ENCODE results near the gene PRDX1. TPM values are rescaled to one million over a fixed set of nuclear protein-coding genes. Genes with fewer than 3 reads are reported as not detected.

Gene PRDX1
- total and polyA plus RNA-seq, 2 of the 13 experiments (the other 11 are each of a cell fraction or from before 2014, with no cell fraction given): 761 to 1,898 TPM

DNA sequence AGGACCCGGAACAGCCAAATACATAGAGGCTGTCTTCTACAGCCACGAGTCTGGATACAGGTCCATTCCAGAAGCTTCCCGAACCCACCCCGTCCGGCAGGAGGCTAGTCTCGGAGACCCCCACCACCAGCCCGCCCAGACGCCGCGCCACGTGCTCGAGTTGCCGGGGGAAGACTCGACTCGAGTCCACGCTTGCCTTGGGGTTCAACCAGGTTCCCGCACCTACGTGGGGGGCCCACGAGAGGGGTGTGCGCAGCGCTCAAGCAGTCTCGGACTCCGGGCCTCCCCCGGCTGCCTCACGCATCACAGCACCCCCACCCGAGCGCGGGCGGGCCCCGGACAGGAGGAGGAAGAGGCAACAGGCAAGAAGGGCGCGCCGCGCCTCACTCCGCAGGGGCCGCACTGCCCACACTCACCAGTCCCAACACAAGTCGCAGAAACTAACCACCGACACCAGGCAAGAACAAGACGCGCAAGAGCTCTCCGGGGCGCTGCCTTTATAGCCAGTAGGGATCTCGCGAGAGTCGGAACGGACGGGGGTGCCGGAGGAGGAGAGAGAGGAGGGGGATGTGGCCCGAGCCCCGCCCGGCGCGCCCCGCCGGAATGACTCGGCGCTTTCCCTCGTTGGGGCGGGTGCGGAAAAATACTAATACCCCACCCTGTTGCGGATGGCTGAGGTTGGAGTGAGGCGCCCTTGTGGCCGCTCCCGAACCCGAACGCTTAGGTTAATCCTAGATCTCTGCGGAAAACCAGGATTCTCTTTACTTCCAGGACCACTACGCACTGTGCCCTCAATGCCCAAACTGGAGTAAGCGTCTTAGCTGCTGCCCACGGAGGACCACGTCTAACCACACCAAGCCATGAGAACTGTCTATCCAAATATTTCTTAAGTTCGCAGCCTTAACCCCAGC is at the start of gene PRDX1 (continued):
- TF ChIP-seq, protein P1, sequence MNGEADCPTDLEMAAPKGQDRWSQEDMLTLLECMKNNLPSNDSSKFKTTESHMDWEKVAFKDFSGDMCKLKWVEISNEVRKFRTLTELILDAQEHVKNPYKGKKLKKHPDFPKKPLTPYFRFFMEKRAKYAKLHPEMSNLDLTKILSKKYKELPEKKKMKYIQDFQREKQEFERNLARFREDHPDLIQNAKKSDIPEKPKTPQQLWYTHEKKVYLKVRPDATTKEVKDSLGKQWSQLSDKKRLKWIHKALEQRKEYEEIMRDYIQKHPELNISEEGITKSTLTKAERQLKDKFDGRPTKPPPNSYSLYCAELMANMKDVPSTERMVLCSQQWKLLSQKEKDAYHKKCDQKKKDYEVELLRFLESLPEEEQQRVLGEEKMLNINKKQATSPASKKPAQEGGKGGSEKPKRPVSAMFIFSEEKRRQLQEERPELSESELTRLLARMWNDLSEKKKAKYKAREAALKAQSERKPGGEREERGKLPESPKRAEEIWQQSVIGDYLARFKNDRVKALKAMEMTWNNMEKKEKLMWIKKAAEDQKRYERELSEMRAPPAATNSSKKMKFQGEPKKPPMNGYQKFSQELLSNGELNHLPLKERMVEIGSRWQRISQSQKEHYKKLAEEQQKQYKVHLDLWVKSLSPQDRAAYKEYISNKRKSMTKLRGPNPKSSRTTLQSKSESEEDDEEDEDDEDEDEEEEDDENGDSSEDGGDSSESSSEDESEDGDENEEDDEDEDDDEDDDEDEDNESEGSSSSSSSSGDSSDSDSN (CRISPR knock-in tag; IDR thresholded peaks at IDR 0.05): peak; percentile 87
- TF ChIP-seq ZMYM4 (CRISPR knock-in tag; IDR thresholded peaks at IDR 0.05) (peak; percentile 99), SUZ12 (IDR thresholded peaks at IDR 0.05; ENCODE audit: low read depth, low read length) (no peak), SOX13 (IDR thresholded peaks at IDR 0.05) (peak; percentile 70; the same call in 1 of the 2 replicates), SOX13 (CRISPR knock-in tag; conservative IDR thresholded peaks at IDR 0.05 in 1 of 2, IDR thresholded peaks at IDR 0.05 in 1 of 2) (peak in 1 of 2 experiments; percentile 65; a peak in 2 of 4 replicates), NR2F6 (IDR thresholded peaks at IDR 0.05) (no peak), NR2F6 (CRISPR knock-in tag; IDR thresholded peaks at IDR 0.05) (peak; percentile 71; the same call in 1 of the 2 replicates), MAZ (IDR thresholded peaks at IDR 0.05; ENCODE audit: borderline replicate concordance, low read depth, low read length) (peak; percentile 100), MAZ (CRISPR knock-in tag; IDR thresholded peaks at IDR 0.05; ENCODE audit: low read depth) (peak; percentile 97), ZNF747 (CRISPR knock-in tag; IDR thresholded peaks at IDR 0.05; ENCODE audit: borderline replicate concordance) (peak; percentile 51; the same call in 1 of the 2 replicates), CBX5 (CRISPR knock-in tag; IDR thresholded peaks at IDR 0.05; ENCODE audit: borderline replicate concordance) (peak; percentile 84), ZNF354B (CRISPR knock-in tag; IDR thresholded peaks at IDR 0.05) (0 out of 2 replicates have a peak, but pooled peaks have one; percentile 54), POGZ (CRISPR knock-in tag; IDR thresholded peaks at IDR 0.05) (peak; percentile 99), CAMTA2 (CRISPR knock-in tag; IDR thresholded peaks at IDR 0.05; ENCODE audit: borderline replicate concordance) (peak; percentile 80), ZBTB3 (CRISPR knock-in tag; IDR thresholded peaks at IDR 0.05; ENCODE audit: borderline replicate concordance, low read depth) (peak; percentile 89; the same call in 1 of the 2 replicates)
- TF ChIP-seq, protein P2, sequence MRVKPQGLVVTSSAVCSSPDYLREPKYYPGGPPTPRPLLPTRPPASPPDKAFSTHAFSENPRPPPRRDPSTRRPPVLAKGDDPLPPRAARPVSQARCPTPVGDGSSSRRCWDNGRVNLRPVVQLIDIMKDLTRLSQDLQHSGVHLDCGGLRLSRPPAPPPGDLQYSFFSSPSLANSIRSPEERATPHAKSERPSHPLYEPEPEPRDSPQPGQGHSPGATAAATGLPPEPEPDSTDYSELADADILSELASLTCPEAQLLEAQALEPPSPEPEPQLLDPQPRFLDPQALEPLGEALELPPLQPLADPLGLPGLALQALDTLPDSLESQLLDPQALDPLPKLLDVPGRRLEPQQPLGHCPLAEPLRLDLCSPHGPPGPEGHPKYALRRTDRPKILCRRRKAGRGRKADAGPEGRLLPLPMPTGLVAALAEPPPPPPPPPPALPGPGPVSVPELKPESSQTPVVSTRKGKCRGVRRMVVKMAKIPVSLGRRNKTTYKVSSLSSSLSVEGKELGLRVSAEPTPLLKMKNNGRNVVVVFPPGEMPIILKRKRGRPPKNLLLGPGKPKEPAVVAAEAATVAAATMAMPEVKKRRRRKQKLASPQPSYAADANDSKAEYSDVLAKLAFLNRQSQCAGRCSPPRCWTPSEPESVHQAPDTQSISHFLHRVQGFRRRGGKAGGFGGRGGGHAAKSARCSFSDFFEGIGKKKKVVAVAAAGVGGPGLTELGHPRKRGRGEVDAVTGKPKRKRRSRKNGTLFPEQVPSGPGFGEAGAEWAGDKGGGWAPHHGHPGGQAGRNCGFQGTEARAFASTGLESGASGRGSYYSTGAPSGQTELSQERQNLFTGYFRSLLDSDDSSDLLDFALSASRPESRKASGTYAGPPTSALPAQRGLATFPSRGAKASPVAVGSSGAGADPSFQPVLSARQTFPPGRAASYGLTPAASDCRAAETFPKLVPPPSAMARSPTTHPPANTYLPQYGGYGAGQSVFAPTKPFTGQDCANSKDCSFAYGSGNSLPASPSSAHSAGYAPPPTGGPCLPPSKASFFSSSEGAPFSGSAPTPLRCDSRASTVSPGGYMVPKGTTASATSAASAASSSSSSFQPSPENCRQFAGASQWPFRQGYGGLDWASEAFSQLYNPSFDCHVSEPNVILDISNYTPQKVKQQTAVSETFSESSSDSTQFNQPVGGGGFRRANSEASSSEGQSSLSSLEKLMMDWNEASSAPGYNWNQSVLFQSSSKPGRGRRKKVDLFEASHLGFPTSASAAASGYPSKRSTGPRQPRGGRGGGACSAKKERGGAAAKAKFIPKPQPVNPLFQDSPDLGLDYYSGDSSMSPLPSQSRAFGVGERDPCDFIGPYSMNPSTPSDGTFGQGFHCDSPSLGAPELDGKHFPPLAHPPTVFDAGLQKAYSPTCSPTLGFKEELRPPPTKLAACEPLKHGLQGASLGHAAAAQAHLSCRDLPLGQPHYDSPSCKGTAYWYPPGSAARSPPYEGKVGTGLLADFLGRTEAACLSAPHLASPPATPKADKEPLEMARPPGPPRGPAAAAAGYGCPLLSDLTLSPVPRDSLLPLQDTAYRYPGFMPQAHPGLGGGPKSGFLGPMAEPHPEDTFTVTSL (CRISPR knock-in tag; IDR thresholded peaks at IDR 0.05; ENCODE audit: borderline replicate concordance): no peak; the same call in 1 of the 2 replicates
- TF ChIP-seq, protein P3, sequence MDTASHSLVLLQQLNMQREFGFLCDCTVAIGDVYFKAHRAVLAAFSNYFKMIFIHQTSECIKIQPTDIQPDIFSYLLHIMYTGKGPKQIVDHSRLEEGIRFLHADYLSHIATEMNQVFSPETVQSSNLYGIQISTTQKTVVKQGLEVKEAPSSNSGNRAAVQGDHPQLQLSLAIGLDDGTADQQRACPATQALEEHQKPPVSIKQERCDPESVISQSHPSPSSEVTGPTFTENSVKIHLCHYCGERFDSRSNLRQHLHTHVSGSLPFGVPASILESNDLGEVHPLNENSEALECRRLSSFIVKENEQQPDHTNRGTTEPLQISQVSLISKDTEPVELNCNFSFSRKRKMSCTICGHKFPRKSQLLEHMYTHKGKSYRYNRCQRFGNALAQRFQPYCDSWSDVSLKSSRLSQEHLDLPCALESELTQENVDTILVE (CRISPR knock-in tag; IDR thresholded peaks at IDR 0.05): peak; percentile 81
- TF ChIP-seq, protein P4, sequence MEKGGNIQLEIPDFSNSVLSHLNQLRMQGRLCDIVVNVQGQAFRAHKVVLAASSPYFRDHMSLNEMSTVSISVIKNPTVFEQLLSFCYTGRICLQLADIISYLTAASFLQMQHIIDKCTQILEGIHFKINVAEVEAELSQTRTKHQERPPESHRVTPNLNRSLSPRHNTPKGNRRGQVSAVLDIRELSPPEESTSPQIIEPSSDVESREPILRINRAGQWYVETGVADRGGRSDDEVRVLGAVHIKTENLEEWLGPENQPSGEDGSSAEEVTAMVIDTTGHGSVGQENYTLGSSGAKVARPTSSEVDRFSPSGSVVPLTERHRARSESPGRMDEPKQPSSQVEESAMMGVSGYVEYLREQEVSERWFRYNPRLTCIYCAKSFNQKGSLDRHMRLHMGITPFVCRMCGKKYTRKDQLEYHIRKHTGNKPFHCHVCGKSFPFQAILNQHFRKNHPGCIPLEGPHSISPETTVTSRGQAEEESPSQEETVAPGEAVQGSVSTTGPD (CRISPR knock-in tag; IDR thresholded peaks at IDR 0.05): peak; percentile 28; the same call in 1 of the 2 replicates

Data from HepG2 (cell line).